ENCODE data around the gene CYP19A1.
A peak's percentile ranks its signal among the peaks of the same experiment; 100 is the strongest.

The CYP19A1 gene

GRCh38 chr15:51183076-51183475, 155.3 kb downstream of the CYP19A1 start:
- DNase-seq (ENCODE audit: low spot score): no peak

DNA sequence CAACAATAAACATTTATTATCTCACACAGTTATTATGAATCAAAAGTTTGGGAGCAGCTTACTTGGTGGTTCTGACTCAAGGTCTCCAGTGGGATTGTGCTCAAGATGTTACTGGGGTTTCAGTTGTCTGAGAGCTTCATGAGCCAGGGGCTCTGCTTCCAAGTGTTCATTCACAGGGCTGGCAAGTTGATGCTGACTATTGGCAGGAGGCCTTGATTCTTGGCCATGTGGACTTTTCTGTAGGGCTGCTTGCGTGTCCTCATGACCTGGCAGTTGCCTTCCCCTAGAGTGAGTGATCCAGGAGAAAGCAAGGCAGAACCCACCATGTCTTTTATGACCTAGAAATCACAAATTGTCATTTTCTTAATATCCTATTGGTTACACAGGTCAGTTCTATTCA, 156.5 kb downstream of the CYP19A1 start:
- no peak for DNase-seq (ENCODE audit: low spot score)

GRCh38 chr15:51181221-51181620, 157.2 kb downstream of the CYP19A1 start:
- no peak for DNase-seq (ENCODE audit: low spot score)

GRCh38 chr15:51180534-51180933, 157.9 kb downstream of the CYP19A1 start:
- DNase-seq (ENCODE audit: low spot score): no peak

DNA sequence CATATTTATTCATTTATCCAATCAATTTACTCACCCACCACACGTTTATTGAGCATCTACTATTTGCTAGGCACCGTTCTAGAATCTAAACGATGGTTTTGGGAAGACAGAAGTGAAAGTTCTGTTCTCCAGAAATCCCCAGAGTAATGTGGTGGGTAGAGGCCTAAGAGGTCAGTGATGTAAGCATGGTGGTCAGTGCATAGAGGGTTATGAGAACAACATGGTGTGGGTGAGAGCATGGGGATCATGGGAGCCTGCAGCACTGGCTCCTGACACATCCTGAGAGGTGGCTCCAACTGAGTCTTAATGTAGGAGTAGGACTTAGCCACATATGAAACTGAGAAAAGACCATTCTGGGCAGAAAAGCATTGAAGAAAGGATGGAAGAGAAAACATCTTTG, 158.4 kb downstream of the CYP19A1 start:
- no peak for DNase-seq (ENCODE audit: low spot score)

- no peak for DNase-seq (ENCODE audit: low spot score)
Observed at GRCh38 chr15:51172193-51172592, 166.2 kb downstream of the CYP19A1 start.

DNA sequence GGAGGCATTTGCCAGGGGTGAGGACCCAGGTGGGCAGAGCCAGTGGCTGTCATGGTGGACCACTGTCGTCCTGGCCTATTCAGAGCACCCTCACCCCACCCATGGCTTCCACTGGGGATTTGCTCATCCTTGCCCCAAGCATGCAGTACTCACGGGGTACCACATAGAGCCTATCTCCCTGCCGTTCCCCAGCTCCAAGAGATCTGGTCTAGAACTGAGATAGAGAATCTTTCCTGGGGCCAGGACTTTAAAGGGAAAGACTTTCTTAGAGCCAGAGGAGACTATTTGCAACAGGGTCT, 166.8 kb downstream of the CYP19A1 start:
- DNase-seq (ENCODE audit: low spot score): no peak

DNA sequence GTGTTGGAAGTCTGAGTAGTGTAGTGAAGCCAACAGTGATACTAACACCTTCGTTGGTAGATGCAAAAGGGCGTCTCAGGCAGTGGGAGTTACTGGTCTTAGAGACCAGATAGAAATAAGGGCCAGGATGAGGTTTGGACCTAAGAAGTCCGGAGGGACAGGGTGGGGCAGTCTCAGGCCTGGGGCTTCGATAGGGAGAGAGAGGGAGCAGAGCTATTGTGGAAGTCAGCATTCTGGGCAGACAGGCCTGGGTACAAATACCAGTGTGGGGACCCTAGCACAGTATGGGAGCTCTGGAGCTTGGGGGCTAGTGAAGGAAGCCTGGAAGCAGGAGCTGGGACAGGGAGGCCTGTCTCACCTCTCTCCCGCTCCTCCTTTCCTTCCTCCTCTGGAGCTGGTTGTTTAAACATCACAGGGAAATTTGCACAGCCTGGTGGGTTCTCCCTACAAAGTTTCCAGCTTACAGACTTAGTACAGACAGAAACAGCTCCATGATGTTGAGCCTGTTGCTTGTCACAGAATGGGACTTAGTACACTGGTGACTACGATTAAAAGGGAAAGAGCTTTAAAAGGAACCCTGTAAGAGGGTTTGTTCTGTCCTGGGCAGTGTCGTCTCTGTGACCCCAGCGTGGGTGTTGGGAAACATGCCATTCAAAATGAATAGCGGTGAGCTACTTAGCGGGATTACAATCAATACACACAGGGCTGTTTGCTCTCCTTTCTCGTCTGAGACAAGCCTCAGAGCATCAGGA, 167.3 kb downstream of the CYP19A1 start:
- DNase-seq (ENCODE audit: low spot score): no peak

DNA sequence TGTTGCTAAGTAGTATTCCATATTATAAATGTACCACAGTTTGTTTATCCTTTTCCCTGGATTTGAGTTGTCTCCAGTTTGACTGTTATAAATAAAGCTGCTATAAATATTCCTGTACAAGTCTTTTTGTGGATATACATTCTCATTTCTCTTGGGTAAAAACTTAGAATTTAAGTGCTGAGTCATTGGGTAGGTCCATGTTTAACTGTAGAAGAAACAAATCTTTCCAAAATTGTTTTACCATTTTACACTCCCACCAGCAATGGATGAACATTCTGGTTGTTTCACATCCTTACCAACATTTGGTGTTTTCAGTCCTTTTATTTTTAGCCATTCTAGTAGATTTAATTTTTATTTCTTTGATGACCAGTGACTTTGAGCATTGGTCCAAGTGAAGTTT, 169.7 kb downstream of the CYP19A1 start:
- DNase-seq (ENCODE audit: low spot score): no peak

DNA sequence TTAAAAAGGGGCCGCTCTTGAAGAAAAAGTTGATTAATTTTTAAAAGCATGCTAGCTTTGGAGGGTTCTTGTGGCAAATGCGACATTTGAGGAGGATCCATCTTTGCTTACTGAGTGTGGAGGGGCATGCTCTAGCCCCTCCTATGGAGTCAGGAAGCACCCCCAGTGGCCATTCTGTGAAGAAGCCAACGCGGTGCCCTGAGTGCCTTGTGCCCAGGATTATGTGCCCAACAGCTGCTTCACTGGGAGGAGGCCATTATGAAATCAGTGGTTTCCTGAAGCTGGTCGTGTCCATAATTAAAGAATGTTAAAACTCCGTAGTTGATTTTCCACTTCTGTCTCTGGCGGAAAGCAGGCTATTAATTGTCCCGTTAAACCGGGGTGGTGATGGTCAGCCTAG, 174.6 kb downstream of the CYP19A1 start:
- no peak for DNase-seq (ENCODE audit: low spot score)

DNA sequence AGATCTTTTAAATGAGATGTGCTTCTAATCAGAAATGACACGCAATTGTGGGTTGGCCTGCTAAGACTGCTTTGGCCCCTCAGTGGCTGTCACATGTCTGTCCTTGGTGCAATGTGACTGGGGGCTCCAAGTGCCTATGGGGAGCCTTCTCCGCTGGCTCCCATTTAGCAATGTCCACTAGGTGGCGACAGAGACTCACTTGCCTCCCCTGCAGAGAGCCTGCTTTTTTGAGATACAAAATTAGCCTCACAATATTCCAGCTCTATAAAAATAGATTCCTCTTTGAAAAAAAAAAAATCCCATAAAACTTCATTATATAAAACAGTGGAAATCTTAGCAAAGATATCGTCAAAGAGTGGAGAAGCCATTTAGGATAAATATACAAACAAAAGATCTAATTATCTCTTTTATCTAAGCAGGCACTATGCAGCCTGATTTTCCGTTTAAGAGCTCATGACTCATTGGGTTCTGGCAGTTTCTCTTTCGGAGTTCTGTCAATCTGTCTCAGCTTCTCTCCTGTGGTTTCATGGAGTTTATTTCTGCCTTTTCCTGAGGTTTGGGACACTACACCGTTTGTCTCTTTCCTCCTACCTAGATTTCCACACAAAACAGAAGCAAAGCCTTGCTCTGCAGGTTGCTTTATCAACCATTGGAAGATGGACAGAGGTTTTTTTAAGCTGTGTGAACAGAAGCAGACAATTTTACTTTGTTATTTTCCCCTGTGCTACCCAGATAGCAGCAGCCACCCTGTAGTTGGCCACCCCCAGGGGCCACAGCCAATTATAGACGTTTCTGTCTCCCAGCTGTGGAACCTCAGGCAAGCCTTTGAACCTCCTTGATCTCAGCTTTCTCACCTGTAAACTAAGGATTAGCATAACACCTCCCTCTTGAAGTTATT, 175.3 kb downstream of the CYP19A1 start:
- peak; percentile 88 for DNase-seq (ENCODE audit: low spot score)

DNA sequence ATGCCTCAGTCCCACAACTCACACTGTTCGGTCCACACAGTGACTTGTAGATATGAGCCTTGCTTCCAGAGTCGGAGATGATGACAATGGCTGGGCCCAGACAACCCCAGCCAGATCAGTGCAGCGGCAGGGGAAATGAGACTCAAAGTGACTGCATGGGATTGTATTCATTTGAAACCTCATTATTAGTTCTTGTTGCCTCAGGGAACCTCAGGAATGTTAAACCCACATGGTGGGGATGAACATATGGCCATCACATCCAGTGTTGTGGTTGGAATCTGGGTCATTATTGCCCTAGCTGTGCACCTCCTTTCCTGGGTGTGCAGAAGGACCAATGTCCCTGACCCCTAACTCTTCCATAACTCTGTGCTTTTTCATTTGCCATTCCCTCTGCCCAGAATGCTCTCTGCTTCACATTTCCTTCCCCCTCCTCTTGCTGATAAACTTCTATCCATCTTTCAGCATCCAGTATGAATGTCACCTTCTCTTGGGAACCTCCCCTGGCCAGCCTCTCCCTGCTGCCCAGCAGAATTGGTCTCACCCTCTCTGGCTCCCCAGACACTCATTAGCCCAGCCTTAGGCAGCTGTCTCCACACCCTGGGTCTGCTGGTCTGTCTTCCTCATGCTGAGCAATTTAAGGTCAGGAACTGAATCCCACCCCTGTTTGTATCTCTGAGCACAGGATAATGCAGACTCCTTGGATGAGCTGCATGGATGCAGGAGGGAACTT, 176.7 kb downstream of the CYP19A1 start:
- DNase-seq (ENCODE audit: low spot score): no peak

GRCh38 chr15:51160484-51160883, 177.9 kb downstream of the CYP19A1 start:
- peak; percentile 93 for DNase-seq (ENCODE audit: low spot score)
